Mucosa of descending colon (tissue), 3 donors: ENCODE results near the gene SCAMP1. TPM values are rescaled to one million over a fixed set of nuclear protein-coding genes. Genes with fewer than 3 reads are reported as not detected.

Experiments used
- ATAC-seq: fragments of 200-7000 bp; cut with Tn5 transposase; one replicate; pipeline ENCODE4 v1.9.1; 2020; ENCODE audit warnings: mild to moderate bottlenecking, moderate library complexity
- DNase-seq, 3 donors: peaks; one replicate each; pipeline ENCODE4 v3.0.0-alpha.2; 2020
- H3K36me3 ChIP-seq: fragments of 200-600 bp; one replicate; pipeline ENCODE4 v1.8.0; 2021; ENCODE audit warnings: low read depth, mild to moderate bottlenecking
- H3K4me1 ChIP-seq: fragments of 200-600 bp; one replicate; pipeline ENCODE4 v1.8.0; 2021; ENCODE audit warnings: low read depth, mild to moderate bottlenecking
- H3K4me3 ChIP-seq: fragments of 200-600 bp; one replicate; pipeline ENCODE4 v1.8.0; 2021; ENCODE audit warnings: mild to moderate bottlenecking
- H3K9me3 ChIP-seq: fragments of 200-600 bp; one replicate; pipeline ENCODE4 v1.8.0; 2021; ENCODE audit warnings: mild to moderate bottlenecking
- intact Hi-C, 2 donors: fragments of 100-400 bp; cut with DNase I in 1 of 2; cut with micrococcal nuclease in 1 of 2; formaldehyde crosslinking; loops; one replicate each; pipeline versions ENCODE4 v1.11.0 to v1.11.1; 2022; cut with DNase I, micrococcal nuclease
- total RNA-seq, 3 donors: library from RNA; stranded (reverse); fragmentation: NEBNext Ultra II Directional in 2 of 3; extraction: Animal tissue kit (Norgen Biotek cat#: 25700) in 2 of 3; gene quantifications; one replicate each; pipeline versions ENCODE4 v1.2.1 to v1.2.4, GENCODE V29; 2021 to 2023
- TF ChIP-seq, protein P1 (sequence below): fragments of 200-600 bp; IDR thresholded peaks from one replicate; pipeline ENCODE4 v1.8.0; 2022; ENCODE audit warnings: antibody characterized with exemption, mild to moderate bottlenecking
- donor health status: DM: no; HTN: no; CAD: no; lungs with moderate emphysema.
- donor health status: DM: no; HTN: no; CAD: no.
- donor health status: DM: no; HTN: yes; CAD: no.

The SCAMP1 gene
- total RNA-seq, 3 donors from 2014 or later: 23.5 to 41.7 (median 36.1) TPM

- intact Hi-C loops: no loop called here
- DNase-seq: peak in 2 of 3 donors; percentile 59 to 67
- H3K9me3 ChIP-seq: no peaks in the 10 kb centered on the region
Observed at GRCh38 chr5:78518365-78519197, 158.2 kb downstream of the SCAMP1 start.

GRCh38 chr5:78519198-78519941, 159.0 kb downstream of the SCAMP1 start:
- Histone ChIP-seq H3K9me3 (no peaks in the 10 kb centered on the region), H3K36me3 (no peaks in the 10 kb centered on the region), H3K4me3 (no peak overlapping the region), H3K4me1 (peaks cover 6% of the 10 kb centered on the region)
- TF ChIP-seq, protein P1, sequence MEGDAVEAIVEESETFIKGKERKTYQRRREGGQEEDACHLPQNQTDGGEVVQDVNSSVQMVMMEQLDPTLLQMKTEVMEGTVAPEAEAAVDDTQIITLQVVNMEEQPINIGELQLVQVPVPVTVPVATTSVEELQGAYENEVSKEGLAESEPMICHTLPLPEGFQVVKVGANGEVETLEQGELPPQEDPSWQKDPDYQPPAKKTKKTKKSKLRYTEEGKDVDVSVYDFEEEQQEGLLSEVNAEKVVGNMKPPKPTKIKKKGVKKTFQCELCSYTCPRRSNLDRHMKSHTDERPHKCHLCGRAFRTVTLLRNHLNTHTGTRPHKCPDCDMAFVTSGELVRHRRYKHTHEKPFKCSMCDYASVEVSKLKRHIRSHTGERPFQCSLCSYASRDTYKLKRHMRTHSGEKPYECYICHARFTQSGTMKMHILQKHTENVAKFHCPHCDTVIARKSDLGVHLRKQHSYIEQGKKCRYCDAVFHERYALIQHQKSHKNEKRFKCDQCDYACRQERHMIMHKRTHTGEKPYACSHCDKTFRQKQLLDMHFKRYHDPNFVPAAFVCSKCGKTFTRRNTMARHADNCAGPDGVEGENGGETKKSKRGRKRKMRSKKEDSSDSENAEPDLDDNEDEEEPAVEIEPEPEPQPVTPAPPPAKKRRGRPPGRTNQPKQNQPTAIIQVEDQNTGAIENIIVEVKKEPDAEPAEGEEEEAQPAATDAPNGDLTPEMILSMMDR: no peak
- DNase-seq (no peak), ATAC-seq (peak; percentile 21)
- intact Hi-C loops: no loop called here

More at GRCh38 chr5:78518365-78519197, 158.2 kb downstream of the SCAMP1 start:
- TF ChIP-seq, protein P1: no peak
- Histone ChIP-seq H3K4me3 (no peak overlapping the region), H3K4me1 (peaks cover 6% of the 10 kb centered on the region), H3K36me3 (no peaks in the 10 kb centered on the region)
- ATAC-seq: peak; percentile 94

DNA sequence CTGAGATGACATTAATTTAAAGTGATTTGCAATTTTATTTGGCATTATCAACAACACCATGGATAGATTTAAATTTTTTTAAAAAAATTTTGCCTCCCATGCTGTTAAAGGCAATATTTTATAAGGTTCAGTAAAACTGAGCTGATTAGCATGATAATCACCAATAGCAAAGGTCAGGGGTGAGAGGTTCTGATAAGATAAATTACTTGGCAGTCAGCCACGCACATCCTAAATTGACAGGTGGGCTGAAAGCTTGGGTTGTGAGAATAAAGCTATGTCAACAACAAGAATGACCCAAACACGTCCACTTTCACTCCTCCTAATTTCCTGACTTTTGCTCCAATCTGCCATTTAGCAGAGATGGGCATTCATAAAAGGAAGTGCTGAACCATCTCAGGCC, 161.0 kb downstream of the SCAMP1 start:
- ATAC-seq: no peak

GRCh38 chr5:78522476-78523260, 162.3 kb downstream of the SCAMP1 start:
- H3K4me1 ChIP-seq: peaks cover 6% of the 10 kb centered on the region
- TF ChIP-seq, protein P1: no peak
- H3K9me3 ChIP-seq: no peaks in the 10 kb centered on the region
- intact Hi-C loops: no loop called here
- no peak overlapping the region for H3K4me3 ChIP-seq
- DNase-seq (no peak), ATAC-seq (no peak)
- H3K36me3 ChIP-seq: no peaks in the 10 kb centered on the region

More for the DNA sequence above, 161.0 kb downstream of the SCAMP1 start:
- DNase-seq: no peak
- intact Hi-C loops: no loop called here
- Histone ChIP-seq H3K4me1 (peaks cover 6% of the 10 kb centered on the region), H3K4me3 (no peak overlapping the region), H3K9me3 (no peaks in the 10 kb centered on the region), H3K36me3 (no peaks in the 10 kb centered on the region)
- TF ChIP-seq, protein P1: no peak
